ENCODE measurements around the gene TDRD10.

TDRD10 gene

DNA sequence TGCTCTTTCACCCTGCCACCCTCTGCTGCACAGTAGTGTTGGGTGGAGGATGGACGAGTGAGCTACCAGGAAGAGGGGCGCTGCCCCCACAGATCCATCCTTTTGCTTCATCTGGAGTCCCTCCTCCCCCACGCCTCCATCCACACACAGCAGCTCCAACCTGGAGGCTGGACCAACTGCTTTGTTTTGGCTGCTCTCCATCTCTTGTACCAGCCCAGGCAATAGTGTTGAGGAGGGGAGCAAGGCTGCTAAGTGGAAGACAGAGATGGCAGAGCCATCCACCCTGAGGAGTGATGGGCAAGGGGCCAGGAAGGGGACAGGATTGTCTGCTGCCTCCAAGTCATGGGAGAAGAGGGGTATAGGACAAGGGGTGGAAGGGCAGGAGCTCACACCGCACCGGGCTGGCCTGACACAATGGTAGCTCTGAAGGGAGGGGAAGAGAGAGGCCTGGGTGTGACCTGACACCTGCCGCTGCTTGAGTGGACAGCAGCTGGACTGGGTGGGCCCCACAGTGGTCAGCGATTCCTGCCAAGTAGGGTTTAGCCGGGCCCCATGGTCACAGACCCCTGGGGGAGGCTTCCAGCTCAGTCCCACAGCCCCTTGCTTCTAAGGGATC is 74.0 kb downstream of the TDRD10 start:
- no peak overlapping the region; the same call in 1 of the 2 replicates for H3K27ac ChIP-seq
- TF ChIP-seq, protein P1, sequence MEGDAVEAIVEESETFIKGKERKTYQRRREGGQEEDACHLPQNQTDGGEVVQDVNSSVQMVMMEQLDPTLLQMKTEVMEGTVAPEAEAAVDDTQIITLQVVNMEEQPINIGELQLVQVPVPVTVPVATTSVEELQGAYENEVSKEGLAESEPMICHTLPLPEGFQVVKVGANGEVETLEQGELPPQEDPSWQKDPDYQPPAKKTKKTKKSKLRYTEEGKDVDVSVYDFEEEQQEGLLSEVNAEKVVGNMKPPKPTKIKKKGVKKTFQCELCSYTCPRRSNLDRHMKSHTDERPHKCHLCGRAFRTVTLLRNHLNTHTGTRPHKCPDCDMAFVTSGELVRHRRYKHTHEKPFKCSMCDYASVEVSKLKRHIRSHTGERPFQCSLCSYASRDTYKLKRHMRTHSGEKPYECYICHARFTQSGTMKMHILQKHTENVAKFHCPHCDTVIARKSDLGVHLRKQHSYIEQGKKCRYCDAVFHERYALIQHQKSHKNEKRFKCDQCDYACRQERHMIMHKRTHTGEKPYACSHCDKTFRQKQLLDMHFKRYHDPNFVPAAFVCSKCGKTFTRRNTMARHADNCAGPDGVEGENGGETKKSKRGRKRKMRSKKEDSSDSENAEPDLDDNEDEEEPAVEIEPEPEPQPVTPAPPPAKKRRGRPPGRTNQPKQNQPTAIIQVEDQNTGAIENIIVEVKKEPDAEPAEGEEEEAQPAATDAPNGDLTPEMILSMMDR (conservative IDR thresholded peaks at IDR 0.05) = no peak

DNA sequence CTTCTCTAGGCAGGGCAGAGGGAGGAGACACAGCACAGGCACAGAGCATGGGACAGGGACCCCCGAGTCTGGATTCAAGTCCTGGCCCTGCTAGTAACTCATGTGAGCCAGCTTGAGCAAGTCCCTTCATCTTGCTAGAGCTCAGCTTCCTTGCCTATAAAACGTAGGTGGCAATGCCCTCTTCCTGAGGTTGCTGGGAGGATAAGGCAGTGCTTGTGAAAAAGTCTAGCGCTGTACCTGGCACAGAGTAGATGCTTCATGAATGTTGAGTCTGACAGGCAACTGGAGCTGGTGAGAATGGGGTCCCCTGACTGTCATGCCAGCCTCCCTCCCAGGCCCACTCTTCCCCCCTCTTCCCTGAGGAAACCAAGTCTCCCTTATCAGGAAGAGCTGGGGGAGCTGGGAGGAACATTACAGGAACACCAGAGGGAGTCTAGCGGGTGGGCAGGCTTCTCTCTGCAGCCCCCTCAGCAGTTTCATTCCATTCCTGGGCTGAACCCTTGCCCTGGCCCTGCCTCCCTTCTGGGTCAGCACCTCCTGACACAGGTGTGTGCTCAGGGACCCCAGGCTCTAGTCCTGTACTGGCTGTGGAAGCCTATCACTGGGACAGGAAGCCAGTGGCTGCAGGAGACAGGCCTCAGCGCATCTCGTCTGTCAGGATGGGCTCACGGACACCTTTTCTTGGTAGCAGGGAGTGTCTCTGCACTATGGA is 75.5 kb downstream of the TDRD10 start:
- 0 out of 2 replicates have a peak overlapping the region, but pooled peaks have one; percentile 21 for H3K27ac ChIP-seq
- TF ChIP-seq, protein P1 (conservative IDR thresholded peaks at IDR 0.05) = no peak

DNA sequence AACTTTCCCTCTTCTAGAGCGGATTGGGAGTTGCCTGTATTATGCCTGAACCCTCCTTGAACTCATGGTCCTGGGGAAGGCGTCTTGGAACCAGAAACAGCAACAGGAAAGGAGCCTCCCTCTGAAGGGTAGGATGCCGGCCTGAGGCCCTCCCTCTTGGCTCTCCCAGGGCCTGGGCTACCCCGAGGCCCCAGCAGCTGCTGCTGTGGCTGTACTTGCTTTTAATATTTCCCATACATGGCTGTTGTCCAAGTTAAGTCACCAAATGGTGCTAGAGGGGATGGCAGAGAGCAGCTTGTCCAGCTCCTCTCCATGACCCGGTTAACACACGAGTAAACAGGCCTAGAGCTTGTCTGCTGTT is 76.0 kb downstream of the TDRD10 start:
- H3K27ac ChIP-seq = peak overlapping the region; percentile 21; the same call in 1 of the 2 replicates
- TF ChIP-seq, protein P1 (conservative IDR thresholded peaks at IDR 0.05) = no peak

DNA sequence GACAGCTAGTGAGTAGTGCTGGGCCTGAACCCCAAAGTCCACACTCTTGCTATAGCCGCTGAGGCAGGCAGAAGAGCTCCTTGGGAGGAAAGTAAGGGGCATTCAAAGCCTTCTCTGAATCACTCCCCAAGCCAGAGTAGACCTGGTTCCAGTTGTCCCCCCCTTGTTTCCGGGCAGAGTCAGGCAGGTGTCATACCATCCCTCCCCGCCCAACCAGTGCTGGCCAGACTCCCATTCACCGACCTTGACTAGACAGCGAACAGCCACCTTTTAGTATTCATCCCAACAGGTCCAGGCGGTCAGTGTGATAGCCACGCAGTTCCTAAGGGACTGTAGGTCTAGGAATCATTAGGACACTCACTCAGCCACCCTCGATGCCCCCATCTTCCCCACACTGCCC is 77.4 kb downstream of the TDRD10 start:
- TF ChIP-seq, protein P1 (conservative IDR thresholded peaks at IDR 0.05) = no peak
- no peak overlapping the region for H3K27ac ChIP-seq

DNA sequence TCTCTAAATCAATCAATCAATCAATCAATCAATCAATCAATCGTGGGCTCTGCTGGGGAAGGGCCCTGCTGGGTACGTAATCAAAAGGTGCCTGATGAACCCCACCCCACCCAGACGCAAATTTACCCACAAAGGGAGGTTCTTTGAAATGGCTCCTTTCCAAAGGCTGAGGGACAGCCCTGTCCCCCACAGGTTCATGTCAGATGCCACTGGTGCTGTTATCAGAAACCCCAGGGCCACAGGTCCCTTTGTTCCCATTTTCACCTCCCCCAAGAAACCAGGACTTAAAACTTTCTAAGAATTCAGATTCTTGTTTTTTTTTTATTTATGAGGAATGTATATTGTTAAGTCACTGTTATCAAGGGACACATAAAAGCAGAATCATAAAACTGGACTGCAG is 79.7 kb downstream of the TDRD10 start:
- no peak overlapping the region for H3K27ac ChIP-seq
- TF ChIP-seq, protein P1 (conservative IDR thresholded peaks at IDR 0.05) = no peak

DNA sequence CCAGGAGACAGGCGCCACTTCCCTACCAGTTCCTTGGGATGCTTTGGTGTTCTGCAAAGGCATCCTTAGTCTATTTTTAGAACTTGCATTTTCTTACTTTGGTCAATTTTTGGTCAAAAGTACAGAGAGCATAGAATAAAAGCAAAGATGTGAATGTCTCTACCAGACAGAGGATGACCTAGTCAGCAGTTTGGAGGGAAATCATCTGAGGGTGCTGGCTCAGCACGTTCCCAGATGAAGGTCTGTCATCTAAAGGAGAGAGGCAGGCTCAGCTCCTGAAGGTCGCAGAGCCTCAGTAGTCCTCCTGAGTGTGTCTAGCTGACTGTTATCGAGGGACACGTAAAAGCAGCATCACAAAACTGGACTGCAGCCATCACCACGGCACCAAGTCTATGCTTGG is 80.9 kb downstream of the TDRD10 start:
- H3K27ac ChIP-seq = peak overlapping the region; percentile 38
- TF ChIP-seq, protein P1 (conservative IDR thresholded peaks at IDR 0.05) = no peak

DNA sequence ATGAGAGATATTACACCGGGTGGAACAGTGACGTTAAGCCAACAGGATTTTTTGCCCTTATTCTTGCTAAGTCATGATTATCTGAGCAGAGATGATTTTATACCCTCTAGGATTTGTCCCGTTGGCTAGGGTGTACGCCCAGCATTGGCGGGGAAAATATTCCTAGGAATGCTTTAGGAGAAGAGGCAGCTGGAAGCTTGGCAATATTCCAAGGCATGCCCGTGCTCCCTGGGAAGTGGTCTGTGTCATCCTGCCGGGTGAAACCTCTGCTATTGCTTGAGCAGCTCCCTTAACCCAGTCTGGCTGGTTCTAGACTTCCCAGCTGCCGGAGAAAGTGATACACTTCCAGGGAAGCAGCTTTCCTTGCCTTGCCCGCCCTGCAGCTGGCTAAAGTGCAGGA is 81.8 kb downstream of the TDRD10 start:
- TF ChIP-seq, protein P1 (conservative IDR thresholded peaks at IDR 0.05) = no peak
- H3K27ac ChIP-seq = peak overlapping the region; percentile 38
